ENCODE results near the gene GSE1.

DNA sequence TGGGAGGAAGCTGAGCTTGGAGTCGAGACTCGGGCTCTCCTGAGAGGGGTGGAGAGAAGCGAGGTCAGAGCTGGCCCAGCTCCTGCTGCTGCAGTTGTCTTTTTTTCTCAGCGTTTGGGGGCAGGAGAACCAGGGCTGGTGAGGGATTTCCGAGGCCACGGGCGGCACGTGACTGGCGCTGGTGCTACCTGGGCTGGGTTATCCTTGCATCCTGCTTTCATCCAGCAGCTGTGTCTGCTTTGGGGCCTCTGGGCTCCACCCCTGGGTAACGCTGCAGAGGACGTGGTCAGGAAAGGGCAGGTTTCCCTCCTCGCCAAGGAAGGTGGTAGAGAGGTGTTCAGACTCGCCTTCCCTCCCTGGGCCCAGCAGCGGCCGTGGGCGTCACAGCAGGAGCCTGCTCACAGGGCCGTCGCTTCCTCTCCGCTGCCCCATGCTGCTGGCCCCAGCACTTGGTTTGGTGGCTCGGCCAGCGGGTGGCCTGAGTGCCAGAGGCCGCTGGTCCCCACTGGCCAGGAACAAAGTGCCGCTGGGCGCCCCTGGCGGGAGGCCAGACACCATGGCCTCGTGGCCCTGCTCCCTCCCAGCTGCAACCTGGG, 22.5 kb downstream of the GSE1 start:
- TF ChIP-seq, protein P1, sequence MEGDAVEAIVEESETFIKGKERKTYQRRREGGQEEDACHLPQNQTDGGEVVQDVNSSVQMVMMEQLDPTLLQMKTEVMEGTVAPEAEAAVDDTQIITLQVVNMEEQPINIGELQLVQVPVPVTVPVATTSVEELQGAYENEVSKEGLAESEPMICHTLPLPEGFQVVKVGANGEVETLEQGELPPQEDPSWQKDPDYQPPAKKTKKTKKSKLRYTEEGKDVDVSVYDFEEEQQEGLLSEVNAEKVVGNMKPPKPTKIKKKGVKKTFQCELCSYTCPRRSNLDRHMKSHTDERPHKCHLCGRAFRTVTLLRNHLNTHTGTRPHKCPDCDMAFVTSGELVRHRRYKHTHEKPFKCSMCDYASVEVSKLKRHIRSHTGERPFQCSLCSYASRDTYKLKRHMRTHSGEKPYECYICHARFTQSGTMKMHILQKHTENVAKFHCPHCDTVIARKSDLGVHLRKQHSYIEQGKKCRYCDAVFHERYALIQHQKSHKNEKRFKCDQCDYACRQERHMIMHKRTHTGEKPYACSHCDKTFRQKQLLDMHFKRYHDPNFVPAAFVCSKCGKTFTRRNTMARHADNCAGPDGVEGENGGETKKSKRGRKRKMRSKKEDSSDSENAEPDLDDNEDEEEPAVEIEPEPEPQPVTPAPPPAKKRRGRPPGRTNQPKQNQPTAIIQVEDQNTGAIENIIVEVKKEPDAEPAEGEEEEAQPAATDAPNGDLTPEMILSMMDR (IDR thresholded peaks at IDR 0.05): no peak
- TF ChIP-seq POLR2A (IDR thresholded peaks at IDR 0.05): no peak

Measured in thyroid gland (tissue), 4 donors.